Measurements from ENCODE around the gene ARHGAP24.

Gene ARHGAP24

GRCh38 chr4:85557016-85557901, 82.3 kb downstream of the ARHGAP24 start:
- no peak for TF ChIP-seq POLR2A (IDR thresholded peaks at IDR 0.05; ENCODE audit: low read depth, low read length)
- DNase-seq (ENCODE audit: insufficient read length, low spot score) (no peak), FAIRE-seq (no peak)

GRCh38 chr4:85565761-85566480, 91.0 kb downstream of the ARHGAP24 start:
- TF ChIP-seq POLR2A (IDR thresholded peaks at IDR 0.05; ENCODE audit: low read depth, low read length): no peak
- no peak for DNase-seq (ENCODE audit: insufficient read length, low spot score)
- no peak for FAIRE-seq

GRCh38 chr4:85569730-85570299, 94.9 kb downstream of the ARHGAP24 start:
- DNase-seq (ENCODE audit: insufficient read length, low spot score) (no peak), FAIRE-seq (no peak)
- TF ChIP-seq POLR2A (IDR thresholded peaks at IDR 0.05; ENCODE audit: low read depth, low read length): no peak

- no peak for DNase-seq (ENCODE audit: insufficient read length, low spot score)
- TF ChIP-seq POLR2A (IDR thresholded peaks at IDR 0.05; ENCODE audit: low read depth, low read length): no peak
- FAIRE-seq: no peak
These were observed 95.4 kb downstream of the ARHGAP24 start for GRCh38 chr4:85570388-85570787.

GRCh38 chr4:85571008-85571407, 96.1 kb downstream of the ARHGAP24 start:
- DNase-seq (ENCODE audit: insufficient read length, low spot score): no peak
- TF ChIP-seq POLR2A (IDR thresholded peaks at IDR 0.05; ENCODE audit: low read depth, low read length): no peak
- no peak for FAIRE-seq

GRCh38 chr4:85573270-85573669, 98.3 kb downstream of the ARHGAP24 start:
- peak; percentile 15 for FAIRE-seq

GRCh38 chr4:85577307-85577706, 102.4 kb downstream of the ARHGAP24 start:
- no peak for TF ChIP-seq POLR2A (IDR thresholded peaks at IDR 0.05; ENCODE audit: low read depth, low read length)
- DNase-seq (ENCODE audit: insufficient read length, low spot score): no peak
- no peak for FAIRE-seq

More at GRCh38 chr4:85573270-85573669, 98.3 kb downstream of the ARHGAP24 start:
- no peak for TF ChIP-seq POLR2A (IDR thresholded peaks at IDR 0.05; ENCODE audit: low read depth, low read length)
- no peak for DNase-seq (ENCODE audit: insufficient read length, low spot score)

GRCh38 chr4:85579942-85580341, 105.0 kb downstream of the ARHGAP24 start:
- TF ChIP-seq POLR2A (IDR thresholded peaks at IDR 0.05; ENCODE audit: low read depth, low read length): no peak
- DNase-seq (ENCODE audit: insufficient read length, low spot score) (no peak), FAIRE-seq (no peak)

- FAIRE-seq: no peak
- TF ChIP-seq POLR2A (IDR thresholded peaks at IDR 0.05; ENCODE audit: low read depth, low read length): no peak
- DNase-seq (ENCODE audit: insufficient read length, low spot score): no peak
These were observed 105.5 kb downstream of the ARHGAP24 start for GRCh38 chr4:85580489-85580888.

- no peak for TF ChIP-seq POLR2A (IDR thresholded peaks at IDR 0.05; ENCODE audit: low read depth, low read length)
- DNase-seq (ENCODE audit: insufficient read length, low spot score): no peak
- FAIRE-seq: no peak
These were observed 113.0 kb downstream of the ARHGAP24 start for GRCh38 chr4:85587952-85588351.

- DNase-seq (ENCODE audit: insufficient read length, low spot score): no peak
- TF ChIP-seq POLR2A (IDR thresholded peaks at IDR 0.05; ENCODE audit: low read depth, low read length): no peak
These were observed 116.6 kb downstream of the ARHGAP24 start for GRCh38 chr4:85591406-85592098.

GRCh38 chr4:85595098-85595775, 120.3 kb downstream of the ARHGAP24 start:
- FAIRE-seq: no peak
- no peak for TF ChIP-seq POLR2A (IDR thresholded peaks at IDR 0.05; ENCODE audit: low read depth, low read length)
- no peak for DNase-seq (ENCODE audit: insufficient read length, low spot score)

More at GRCh38 chr4:85591406-85592098, 116.6 kb downstream of the ARHGAP24 start:
- FAIRE-seq: no peak
